Measurements from ENCODE around the gene COL4A1.

COL4A1 gene

GRCh38 chr13:110306960-110307766 is at the start of gene COL4A1, which contains the start of gene COL4A2:
Gene COL4A1, minus strand, starts transcription at chr13:110307157. Its CDS starts 130 bp downstream, at chr13:110307027.
Gene COL4A2, plus strand, starts transcription at chr13:110307284. Its CDS starts 620 bp downstream, at chr13:110307904.
- no peak for DNase-seq

DNA sequence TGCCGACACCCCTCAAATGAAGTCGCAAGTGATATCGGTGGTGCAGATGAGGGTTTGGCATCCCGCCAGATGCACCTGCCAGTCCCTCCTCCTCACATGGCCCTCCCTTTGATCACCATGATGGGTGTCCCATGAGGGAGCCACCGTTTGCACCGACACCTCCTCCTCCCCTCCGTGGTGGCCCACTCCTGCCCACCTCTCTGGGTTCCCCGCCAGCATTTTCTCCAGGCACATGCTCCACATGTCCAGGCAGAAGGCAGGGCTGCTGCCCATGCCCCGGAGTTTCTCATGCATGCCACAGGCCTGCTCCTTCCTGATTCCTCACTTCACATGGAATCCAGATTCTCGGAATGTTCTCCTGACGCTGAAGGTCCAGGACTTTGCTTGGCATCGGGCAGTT is 49.4 kb upstream of the COL4A1 start:
- DNase-seq: no peak

DNA sequence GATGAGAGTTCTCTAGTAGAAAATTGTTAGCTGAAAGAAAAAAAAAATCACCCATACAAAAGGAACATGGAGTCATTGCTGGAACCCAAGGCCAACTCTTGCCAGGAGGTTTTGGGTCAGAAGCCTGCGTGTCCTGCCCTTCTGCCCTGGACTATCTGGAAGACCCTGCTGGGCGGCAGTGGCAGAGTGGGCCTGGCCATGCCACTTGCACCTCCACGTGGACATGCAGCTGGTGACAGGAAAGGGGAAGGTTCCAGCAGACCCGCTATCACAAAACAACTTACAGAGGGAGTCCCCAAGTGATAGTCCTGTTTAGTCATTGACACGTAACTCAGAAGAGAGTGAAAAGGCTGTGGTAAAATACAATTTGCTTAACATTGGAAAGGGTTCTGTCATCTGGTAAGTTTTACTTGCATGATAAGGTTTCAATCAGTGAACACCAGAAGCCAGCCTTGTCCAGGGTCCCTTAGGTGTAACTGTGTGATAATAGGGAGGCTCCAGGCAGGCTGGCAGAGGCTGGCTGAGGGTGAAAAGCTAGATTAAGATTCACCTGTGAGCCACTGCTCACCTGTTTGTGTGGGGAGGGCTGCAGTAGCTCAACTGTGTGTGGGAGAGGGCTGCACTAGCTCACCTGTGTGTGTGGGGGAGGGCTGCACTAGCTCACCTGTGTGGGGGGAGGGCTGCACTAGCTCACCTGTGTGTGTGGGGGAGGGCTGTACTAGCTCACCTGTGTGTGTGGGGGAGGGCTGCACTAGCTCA is 47.9 kb upstream of the COL4A1 start:
- no peak for DNase-seq

DNA sequence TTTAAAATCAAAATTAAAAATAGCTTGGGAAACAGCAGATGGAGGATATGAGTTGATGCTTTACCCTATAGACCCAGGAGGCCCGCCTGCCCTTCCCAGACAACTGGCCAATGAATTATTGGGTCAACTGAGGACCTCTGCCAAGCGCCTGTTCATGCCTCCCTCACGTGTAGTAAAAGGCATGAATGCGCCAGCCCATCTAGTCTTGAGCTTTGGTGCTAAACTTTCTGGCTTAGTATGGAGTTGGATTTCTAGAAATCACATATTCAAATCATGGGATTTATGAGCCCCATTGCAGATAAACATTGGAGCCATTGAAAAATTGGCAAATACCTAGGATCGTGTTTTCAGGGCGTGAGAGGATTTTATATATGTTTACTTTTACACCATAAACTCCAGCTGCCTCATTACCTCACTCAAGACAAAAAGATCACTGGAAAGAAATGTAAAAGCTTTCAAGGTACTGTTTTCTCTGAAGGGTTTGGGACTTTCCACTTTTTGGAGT is 47.2 kb upstream of the COL4A1 start:
- no peak for DNase-seq

DNA sequence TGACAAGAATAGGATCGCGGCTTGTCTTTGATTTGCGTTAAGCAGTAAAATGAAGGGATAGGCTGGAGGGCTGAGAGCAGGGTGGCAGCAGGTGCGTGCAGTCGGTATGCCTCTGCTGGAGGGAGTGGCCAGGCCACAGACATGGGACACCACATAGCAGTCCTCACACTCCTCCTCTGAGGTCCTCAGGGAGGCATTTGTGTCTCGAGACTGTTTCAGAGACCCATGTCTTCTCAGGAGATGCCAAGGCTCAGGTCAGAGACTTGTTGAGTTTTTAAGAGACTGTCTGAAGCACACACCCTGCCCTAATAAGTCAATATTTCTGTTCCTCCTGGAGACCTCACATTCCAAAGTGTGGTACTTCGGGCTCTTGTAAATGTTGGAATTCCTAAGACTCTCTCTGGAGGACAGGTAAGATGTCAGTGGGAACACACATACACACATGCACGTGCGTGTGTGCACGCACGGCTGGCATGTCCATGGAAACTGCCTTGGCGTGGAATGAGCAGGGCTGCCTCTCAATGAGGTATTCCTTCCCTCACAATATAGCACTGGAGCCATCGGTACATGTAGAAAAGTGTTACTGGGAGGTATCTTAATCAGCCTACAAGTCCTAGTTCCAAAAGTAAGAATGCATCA is 46.5 kb upstream of the COL4A1 start:
- no peak for DNase-seq

GRCh38 chr13:110352735-110353134 is 45.8 kb upstream of the COL4A1 start:
- DNase-seq: no peak

DNA sequence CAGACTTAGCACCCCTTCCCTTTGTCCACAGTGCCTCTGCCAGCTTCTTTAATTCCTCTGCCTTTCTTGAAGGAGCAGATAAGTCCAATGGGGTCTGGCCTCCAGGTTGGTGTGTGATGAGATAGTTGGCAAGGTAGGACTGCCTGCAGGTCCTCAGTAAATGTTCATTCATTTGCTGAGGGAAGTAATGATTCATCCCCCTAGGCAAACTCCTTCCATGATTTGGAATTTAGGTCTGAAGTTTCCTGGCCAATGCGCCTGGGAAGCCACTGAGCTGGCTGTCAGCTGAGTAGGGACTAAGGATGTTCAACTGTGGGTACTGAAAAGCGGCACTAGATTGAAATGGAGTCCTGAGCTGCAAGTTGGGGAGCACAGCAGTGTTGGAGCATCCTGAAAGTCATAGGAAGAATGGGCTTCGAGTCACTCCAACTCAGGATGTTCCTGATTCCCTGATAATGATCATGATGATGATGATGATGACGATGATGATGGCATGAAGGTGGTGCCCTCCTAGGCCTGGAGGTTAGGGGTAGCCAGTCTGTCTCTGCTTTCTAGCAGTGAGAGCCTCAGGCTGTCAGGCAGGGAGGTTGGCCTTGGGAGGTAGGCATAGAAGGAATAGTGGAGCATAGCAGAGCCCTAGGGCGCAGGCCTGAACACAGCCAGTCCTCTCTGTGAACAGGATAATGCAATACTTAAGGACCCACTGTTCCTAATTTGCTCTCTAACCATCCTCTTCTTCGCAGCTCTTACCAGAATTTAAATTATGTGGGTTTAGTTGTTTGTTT is 44.9 kb upstream of the COL4A1 start:
- no peak for DNase-seq

DNA sequence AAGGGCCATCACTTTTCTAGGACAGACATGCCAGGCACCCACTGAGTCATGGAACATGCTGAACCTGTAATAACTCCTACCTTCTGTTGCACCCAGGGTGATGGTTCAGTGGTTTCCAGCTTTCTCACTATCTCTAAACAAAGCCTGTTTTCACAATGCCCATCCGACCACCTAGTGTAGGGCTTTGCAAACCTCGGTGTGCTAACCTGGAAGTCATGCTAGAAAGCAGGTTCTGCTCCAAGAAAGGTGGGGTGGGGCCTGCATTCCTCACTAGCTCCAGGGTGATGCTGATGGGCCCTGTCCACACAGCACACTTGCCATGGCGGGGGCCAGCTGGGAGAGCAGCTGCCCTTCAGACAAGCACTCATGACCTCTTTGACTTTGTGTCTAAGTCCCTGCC is 43.6 kb upstream of the COL4A1 start:
- DNase-seq: no peak

DNA sequence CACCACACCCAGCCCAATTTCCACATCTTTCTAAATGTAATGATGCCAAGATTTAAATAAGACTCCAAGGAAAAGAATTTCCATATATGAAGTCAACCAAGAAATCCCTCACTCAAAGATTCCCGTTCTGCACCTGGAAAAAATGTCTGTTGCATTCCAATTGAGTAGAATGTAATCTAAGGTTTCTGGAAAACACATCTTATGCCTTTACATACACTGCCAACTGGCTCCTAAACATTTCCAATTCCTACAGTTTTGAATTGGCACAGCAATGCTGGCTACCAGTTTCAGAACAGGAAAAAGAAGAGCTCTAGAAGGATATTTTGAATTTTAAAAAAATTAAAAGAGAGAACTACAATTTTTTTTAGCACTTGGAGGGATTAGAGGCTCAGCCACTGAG is 43.1 kb upstream of the COL4A1 start:
- DNase-seq: no peak

DNA sequence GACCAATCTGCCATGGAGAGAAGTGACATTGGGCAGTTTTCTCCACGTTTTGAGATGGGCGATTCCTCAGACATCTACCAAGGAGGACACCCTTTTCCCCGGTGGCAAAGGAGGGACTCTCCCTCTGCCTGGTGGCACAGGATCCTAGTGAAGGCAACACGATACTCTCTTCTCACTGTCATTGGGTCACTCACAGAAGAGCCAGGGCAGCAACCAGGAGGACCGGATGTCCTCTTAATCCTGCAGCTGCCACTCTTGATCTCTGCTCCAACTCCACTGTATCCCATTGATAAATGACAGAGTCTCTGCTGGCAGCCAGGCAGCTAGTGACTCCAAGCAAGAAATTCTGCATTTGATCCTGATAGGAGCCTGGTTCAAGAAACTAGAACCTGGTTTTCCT is 42.3 kb upstream of the COL4A1 start:
- no peak for DNase-seq

- DNase-seq: no peak
Observed at GRCh38 chr13:110348309-110349105, 41.5 kb upstream of the COL4A1 start.

GRCh38 chr13:110347535-110348308 is 40.8 kb upstream of the COL4A1 start:
- no peak for DNase-seq

GRCh38 chr13:110347088-110347487 is 40.1 kb upstream of the COL4A1 start:
- no peak for DNase-seq

DNA sequence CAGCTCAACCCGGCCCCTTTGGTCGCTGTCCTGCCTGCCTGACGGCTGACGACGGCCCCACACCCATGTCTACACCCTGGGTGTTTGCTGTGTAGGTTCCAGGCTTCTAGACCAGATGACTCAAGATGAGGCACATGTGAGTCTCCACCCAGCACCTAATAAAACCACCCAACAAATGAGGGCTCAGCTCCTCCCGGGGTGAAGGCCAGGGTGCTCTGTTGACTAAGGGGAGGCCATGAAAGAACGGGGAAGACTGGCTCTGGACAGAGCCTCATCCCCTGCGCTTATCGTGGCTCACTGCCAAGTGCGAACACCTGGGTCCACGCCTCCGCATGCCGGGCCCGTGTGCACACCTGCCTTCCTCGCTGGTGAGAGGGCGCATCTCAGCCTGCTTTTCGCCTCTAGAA is 39.7 kb upstream of the COL4A1 start:
- no peak for DNase-seq

- no peak for DNase-seq
Observed at GRCh38 chr13:110345701-110346100, 38.7 kb upstream of the COL4A1 start.

GRCh38 chr13:110345266-110345665 is 38.3 kb upstream of the COL4A1 start:
- DNase-seq: no peak

- DNase-seq: no peak
Observed at GRCh38 chr13:110344320-110344719, 37.4 kb upstream of the COL4A1 start.

DNA sequence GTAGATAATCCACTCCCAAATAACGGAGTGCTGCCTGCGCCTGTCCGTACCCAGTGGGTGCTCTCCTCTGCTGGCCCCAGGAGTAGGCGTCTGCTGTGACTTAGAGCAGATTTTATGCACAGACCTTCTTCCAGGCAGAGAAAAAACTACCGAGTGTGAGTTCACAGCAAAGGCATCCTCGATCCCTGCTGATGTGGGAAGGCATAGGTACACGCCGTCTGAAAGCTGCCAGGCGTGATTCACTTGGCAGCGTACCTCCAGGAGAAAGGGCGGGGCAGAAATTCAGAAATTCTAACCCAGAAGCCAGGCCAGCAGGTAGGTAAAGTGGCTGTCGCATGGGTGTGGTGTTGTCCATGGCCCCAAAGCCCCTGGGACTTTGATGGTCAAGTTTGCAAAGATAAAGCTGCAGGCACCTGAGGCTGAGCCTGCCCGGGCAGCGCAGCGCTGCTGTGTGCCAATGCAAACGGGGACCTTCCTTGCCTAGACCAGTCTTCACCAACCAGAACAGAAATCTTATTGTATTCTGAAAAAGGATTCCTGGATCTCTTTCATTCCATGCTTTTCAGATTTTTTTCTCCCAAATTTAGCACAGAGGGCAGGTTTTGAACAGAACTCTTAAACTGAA is 36.4 kb upstream of the COL4A1 start:
- DNase-seq: no peak

GRCh38 chr13:110342474-110342873 is 35.5 kb upstream of the COL4A1 start:
- no peak for DNase-seq
